HG03280 (cell line): ENCODE measurements around the gene PTGES2.

ENCODE experiments used
- ATAC-seq: cut with Tn5 transposase; IDR thresholded peaks from one replicate; pipeline ENCODE4 v1.9.1; 2021; ENCODE audit warnings: mild to moderate bottlenecking, moderate library complexity; ENCODE audit not compliant: unreplicated experiment

PTGES2 gene

GRCh38 chr9:128153947-128154695 is 26.6 kb upstream of the PTGES2 start:
- no peak for ATAC-seq

GRCh38 chr9:128153060-128153946 is 25.8 kb upstream of the PTGES2 start:
- ATAC-seq = no peak

GRCh38 chr9:128152133-128153059 is 24.9 kb upstream of the PTGES2 start:
- no peak for ATAC-seq

DNA sequence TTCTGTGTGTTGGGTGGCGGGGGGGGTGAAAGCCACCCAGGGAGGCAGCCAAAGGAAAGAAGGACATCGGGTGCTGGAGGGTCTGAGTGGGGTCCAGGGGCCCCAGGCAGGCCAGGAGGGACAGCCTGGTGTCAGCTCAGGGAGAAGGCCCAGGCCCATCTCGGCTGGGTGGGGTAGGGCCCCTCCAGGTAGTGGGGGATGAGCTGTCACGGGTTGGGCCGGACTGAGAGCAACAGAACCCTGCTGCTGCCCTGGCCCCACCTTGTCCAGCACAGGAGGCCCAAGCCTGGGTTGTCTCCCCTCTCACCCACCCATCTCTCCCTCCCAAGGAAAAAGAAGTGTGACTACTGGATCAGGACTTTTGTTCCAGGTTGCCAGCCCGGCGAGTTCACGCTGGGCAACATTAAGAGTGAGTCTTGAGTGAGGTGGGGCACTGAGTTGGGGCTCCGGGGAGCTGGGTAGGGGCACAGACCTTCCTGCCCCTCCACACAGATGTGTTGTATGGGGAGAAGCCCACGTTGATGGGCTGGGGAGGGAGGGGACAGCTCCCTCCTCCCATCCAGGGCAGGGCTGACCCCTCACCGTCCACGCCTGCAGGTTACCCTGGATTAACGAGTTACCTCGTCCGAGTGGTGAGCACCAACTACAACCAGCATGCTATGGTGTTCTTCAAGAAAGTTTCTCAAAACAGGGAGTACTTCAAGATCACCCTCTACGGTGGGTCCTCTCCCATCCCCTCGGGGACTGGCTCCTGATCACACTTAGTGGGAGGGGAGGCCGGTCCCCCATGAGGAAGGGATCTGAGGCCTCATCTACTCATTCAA is 24.0 kb upstream of the PTGES2 start:
- ATAC-seq = no peak

GRCh38 chr9:128150594-128151308 is 23.2 kb upstream of the PTGES2 start:
- no peak for ATAC-seq

- ATAC-seq = no peak
These were observed 22.5 kb upstream of the PTGES2 start for GRCh38 chr9:128149951-128150593.

DNA sequence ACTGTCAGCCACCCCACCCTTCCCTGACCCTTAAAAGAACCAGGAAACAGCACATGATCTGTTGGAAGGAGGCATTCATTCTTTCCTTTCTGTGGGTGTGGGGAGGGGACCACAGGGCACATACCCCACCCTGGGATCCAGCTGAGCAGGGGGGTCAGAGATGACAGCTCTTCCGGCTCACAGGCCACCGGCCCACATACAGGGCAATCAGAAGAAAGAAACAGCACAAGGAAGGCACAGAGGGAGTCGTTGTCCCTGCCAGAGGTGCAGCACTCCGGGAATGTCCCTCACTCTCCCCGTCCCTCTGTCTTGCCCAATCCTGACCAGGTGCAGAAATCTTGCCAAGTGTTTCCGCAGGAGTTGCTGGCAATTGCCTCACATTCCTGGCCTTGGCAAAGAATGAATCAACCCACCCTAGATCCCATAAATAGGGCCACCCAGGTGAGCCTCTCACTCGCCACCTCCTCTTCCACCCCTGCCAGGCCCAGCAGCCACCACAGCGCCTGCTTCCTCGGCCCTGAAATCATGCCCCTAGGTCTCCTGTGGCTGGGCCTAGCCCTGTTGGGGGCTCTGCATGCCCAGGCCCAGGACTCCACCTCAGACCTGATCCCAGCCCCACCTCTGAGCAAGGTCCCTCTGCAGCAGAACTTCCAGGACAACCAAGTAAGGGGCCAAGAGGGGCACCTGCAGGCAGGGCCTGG is 21.6 kb upstream of the PTGES2 start, which contains the start of gene LCN2:
Gene LCN2 (plus strand): TSS at position 453 of the 701 bp plus-strand sequence. CDS start 73 bp downstream, at position 526.
- no peak for ATAC-seq

- ATAC-seq = no peak
These were observed 21.0 kb upstream of the PTGES2 start for GRCh38 chr9:128148509-128149000.

- no peak for ATAC-seq
These were observed 19.1 kb upstream of the PTGES2 start for GRCh38 chr9:128146591-128147120.

- ATAC-seq = no peak
These were observed 18.4 kb upstream of the PTGES2 start for GRCh38 chr9:128145951-128146351.

DNA sequence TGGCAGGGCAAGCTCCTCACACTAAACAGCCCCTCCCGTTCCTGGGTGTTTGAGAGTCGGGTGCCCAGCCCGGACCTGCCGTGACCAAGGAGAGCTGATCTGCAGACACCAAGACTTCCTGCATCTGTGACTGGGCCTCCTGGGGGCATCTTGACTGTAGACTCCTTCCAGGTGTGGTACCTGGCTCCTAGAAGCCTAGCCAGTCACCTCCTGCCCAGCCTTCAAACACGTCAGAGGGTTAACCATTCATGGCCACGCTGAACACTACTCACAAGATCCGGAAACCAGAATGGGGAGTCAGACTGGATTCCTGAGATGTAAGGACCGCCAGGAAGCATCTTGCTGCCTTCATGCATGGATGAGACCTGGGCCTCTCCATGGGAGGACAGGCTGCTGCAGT is 18.0 kb upstream of the PTGES2 start:
- ATAC-seq = no peak

GRCh38 chr9:128144239-128145181 is 17.0 kb upstream of the PTGES2 start:
- ATAC-seq = no peak

- no peak for ATAC-seq
These were observed 16.2 kb upstream of the PTGES2 start for GRCh38 chr9:128143525-128144238.

- ATAC-seq = no peak
These were observed 15.1 kb upstream of the PTGES2 start for GRCh38 chr9:128142596-128142995.

GRCh38 chr9:128142061-128142460 is 14.5 kb upstream of the PTGES2 start:
- no peak for ATAC-seq

DNA sequence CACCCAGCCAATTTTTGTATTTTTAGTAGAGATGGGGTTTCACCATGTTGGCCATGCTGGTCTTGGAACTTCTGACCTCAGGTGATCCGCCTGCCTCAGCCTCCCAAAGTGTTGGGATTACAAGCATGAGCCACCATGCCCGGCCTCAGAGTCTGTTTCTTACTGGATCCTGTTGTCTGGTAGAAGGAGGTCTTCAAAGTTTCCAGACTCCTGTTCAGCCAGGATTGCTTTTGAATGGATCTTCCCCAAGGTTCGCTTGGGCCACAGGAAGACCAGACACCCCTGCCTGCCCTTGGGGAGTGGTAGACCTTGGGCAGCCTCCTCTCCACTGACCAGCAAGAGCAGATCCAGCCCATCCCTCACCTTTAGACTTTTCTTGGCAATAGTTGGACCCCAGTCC is 14.1 kb upstream of the PTGES2 start:
- ATAC-seq = no peak
